Liver (tissue), 3 donors: Measurements from ENCODE around the gene LINC01488.

Experiments
- FOXA2 ChIP-seq: IDR thresholded peaks from 2 replicates; pipeline ENCODE4 v1.6.1; 2016; ENCODE audit warnings: antibody characterized with exemption
- GABPA ChIP-seq, 2 donors: IDR thresholded peaks in 1 of 2; conservative IDR thresholded peaks in 1 of 2; 2 replicates each; pipeline ENCODE4 v1.6.1; 2016; ENCODE audit warnings: antibody characterized with exemption in 2 of 2, mild to moderate bottlenecking in 1 of 2, moderate library complexity in 1 of 2
- TF ChIP-seq, protein P1 (sequence below): fragments of 150-350 bp; IDR thresholded peaks from 2 replicates; pipeline ENCODE4 v1.5.1; 2017; ENCODE audit warnings: improper control_type of control experiment, low read depth, low read length; ENCODE audit not compliant: missing input control
- donor health status: healthy.
- donor health status: healthy.

DNA sequence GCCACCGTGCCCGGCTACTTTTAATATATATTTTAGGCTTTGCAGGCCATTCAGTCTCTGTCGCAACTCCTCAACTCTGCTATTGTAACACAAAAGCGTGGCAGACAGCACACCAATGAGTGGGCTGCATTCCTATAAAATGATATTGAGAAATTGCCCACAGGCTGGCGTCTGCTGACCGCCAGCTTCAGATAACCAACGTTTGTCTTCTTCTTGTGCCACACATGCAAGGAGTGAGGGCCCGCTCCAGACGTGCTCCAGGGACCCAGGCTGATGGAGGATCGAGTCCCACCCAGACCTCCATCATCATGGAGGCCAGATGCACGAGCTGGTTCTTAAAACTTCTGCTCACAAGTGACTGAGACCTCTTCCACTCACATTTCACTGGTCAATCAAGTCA lies 35.4 kb upstream of the LINC01488 start:
- TF ChIP-seq, protein P1, sequence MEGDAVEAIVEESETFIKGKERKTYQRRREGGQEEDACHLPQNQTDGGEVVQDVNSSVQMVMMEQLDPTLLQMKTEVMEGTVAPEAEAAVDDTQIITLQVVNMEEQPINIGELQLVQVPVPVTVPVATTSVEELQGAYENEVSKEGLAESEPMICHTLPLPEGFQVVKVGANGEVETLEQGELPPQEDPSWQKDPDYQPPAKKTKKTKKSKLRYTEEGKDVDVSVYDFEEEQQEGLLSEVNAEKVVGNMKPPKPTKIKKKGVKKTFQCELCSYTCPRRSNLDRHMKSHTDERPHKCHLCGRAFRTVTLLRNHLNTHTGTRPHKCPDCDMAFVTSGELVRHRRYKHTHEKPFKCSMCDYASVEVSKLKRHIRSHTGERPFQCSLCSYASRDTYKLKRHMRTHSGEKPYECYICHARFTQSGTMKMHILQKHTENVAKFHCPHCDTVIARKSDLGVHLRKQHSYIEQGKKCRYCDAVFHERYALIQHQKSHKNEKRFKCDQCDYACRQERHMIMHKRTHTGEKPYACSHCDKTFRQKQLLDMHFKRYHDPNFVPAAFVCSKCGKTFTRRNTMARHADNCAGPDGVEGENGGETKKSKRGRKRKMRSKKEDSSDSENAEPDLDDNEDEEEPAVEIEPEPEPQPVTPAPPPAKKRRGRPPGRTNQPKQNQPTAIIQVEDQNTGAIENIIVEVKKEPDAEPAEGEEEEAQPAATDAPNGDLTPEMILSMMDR, result no peak
- TF ChIP-seq FOXA2 (no peak), GABPA (IDR thresholded peaks at IDR 0.05 in 1 of 2, conservative IDR thresholded peaks at IDR 0.05 in 1 of 2) (no peak)
